K562 (cell line): ENCODE data around the gene MINK1.

Experiments
- CTCF ChIP-seq, 3 experiments: IDR thresholded peaks in 2 of 3; conservative IDR thresholded peaks in 1 of 3; 2 replicates each; pipeline ENCODE4 v1.5.1; 2011 to 2012; ENCODE audit warnings: low read length in 3 of 3, mild to moderate bottlenecking in 3 of 3, control low read depth in 2 of 3, improper control_type of control experiment in 1 of 3, inconsistent platforms in 1 of 3, low read depth in 1 of 3, mixed read lengths in 1 of 3, moderate library complexity in 1 of 3; ENCODE audit not compliant: insufficient read depth in 2 of 3
- GTF2F1 ChIP-seq: IDR thresholded peaks from 2 replicates; pipeline ENCODE4 v1.6.1; 2011; ENCODE audit warnings: low read depth, low read length, improper control_type of control experiment
- MCM5 ChIP-seq: fragments of 450-650 bp; IDR thresholded peaks from 2 replicates; pipeline ENCODE4 v1.6.1; 2016; ENCODE audit warnings: low read depth
- NFIX ChIP-seq: fragments of 250-450 bp; sonication (Bioruptor Pico); IDR thresholded peaks from 2 replicates; pipeline ENCODE4 v1.4.0; 2020; ENCODE audit warnings: low read depth, mild to moderate bottlenecking, moderate library complexity
- RNF219 ChIP-seq: fragments of 250-450 bp; sonication (Bioruptor Pico); IDR thresholded peaks from 2 replicates; pipeline ENCODE4 v1.5.0; 2022; ENCODE audit warnings: mild to moderate bottlenecking
- TF ChIP-seq, protein P1 (sequence below): fragments of 250-450 bp; sonication (Bioruptor Pico); IDR thresholded peaks from 2 replicates; pipeline ENCODE4 v1.8.0; 2021; ENCODE audit warnings: mild to moderate bottlenecking, moderate library complexity

GRCh38 chr17:4842376-4842775 is 9.2 kb downstream of the MINK1 start:
- TF ChIP-seq RNF219 (no peak), NFIX (CRISPR knock-in tag) (no peak), MCM5 (no peak), CTCF (IDR thresholded peaks at IDR 0.05 in 2 of 3, conservative IDR thresholded peaks at IDR 0.05 in 1 of 3; ENCODE audit: insufficient read depth in 2 of 3, low read depth in 1 of 3, low read length in 3 of 3) (no peak), GTF2F1 (no peak)
- TF ChIP-seq, protein P1, sequence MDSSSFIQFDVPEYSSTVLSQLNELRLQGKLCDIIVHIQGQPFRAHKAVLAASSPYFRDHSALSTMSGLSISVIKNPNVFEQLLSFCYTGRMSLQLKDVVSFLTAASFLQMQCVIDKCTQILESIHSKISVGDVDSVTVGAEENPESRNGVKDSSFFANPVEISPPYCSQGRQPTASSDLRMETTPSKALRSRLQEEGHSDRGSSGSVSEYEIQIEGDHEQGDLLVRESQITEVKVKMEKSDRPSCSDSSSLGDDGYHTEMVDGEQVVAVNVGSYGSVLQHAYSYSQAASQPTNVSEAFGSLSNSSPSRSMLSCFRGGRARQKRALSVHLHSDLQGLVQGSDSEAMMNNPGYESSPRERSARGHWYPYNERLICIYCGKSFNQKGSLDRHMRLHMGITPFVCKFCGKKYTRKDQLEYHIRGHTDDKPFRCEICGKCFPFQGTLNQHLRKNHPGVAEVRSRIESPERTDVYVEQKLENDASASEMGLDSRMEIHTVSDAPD (CRISPR knock-in tag): no peak
